ENCODE results near the gene MAPK11.
A peak's percentile ranks its signal among the peaks of the same experiment; 100 is the strongest.

MAPK11 gene

GRCh38 chr22:50246242-50247175 is 23.7 kb downstream of the MAPK11 start:
- no peak for DNase-seq

DNA sequence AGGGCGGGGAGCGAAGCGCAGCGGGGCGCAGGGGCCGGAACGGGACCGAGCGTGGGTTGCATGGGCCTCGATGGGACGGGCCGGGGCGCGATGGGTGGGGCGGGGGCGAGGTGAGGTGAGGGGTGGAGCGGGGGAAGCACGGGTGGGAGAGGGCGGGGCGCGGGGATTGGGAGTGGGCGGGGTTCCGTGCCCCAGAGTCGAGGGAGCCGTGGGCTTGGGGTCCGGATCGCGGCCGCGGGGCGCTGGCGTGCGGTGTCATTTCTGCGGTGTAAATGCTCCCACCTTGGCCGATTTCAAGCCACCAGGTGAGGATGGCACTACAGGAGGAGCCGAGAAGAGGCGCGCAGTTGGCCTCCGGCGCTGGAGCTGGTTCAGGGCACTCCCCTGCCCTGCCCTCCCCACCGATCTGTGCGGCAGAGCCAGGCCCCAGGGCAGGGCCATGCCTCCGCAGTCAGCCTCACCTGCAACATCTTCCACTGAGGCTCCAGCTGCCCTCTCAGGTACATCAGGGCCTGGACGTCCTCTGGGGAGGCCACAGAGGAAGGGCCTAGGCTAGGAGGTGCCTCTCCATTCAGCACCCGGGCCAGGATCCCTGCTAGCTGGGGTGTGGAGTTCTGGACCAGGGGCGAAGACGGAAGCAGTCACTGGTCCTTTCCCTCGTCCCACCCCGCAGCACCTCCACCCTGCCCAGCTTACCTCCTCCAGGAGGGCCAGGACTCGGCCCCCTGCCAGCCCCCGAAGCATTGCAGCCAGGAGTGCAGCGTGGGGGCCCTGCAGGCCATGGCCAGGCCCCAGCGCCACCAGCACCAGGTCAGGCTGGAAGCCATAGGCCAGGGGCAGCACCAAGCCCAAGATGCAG is 24.7 kb downstream of the MAPK11 start:
- DNase-seq, result no peak

- DNase-seq, result peak; percentile 90
Measured at GRCh38 chr22:50244420-50245213, 25.6 kb downstream of the MAPK11 start, which contains the start of gene TUBGCP6. TUBGCP6 (minus strand) TSS chr22:50245023; CDS start chr22:50244459, 564 bp downstream.

- DNase-seq, result no peak
Measured at GRCh38 chr22:50243685-50244419, 26.3 kb downstream of the MAPK11 start.

- DNase-seq, result no peak
Measured at GRCh38 chr22:50242406-50242949, 27.7 kb downstream of the MAPK11 start.

DNA sequence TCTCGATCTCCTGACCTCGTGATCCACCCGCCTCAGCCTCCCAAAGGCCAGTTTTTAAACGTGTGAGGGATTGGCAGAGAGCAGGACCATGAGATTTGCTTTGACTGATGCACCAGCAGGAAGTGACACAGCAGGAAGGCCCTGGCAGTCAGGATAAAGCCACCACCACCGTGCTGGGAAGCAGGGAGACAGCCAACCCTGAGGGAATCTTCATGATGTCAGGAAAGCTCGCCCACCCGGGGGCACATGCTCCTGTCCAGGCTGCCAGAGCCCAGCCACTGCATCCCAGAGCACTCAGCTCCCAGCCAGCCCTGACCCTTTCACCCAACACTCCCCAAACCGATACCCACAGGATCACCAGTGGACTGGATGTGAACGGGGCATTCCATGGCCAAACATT is 31.4 kb downstream of the MAPK11 start:
- no peak for DNase-seq

DNA sequence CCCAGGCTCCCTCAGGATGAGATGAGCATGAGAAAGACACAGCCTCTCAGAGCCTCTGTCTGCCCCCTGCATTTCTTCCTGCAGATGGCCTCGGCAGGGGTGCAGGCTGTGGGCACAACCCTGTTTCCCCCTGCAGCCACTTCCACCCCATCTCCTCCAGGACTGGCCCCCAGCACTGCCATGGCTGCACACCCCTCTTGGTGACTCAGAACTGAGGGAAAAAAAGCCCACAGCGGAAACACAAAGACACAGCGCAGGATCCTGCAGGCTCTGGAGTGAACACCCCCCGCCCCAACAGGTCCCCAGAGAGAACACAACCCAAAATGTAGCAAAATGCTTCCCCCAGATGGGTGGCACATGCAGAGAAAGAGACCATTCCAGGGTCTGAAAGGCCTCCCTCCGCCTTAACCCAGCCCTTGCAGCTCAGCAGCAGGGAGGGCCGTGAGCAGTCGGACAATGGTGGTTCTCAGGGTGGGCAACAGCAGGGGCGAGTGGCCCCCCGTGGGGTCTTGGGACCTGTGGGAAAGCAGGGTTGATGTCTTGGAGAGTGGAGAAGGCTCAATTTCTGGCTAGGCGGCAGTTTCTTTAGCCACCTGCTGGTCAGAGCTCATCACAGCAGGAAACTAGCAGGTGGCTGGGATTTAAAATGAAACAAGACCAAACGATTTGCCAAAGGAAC is 33.3 kb downstream of the MAPK11 start:
- DNase-seq, result no peak

DNA sequence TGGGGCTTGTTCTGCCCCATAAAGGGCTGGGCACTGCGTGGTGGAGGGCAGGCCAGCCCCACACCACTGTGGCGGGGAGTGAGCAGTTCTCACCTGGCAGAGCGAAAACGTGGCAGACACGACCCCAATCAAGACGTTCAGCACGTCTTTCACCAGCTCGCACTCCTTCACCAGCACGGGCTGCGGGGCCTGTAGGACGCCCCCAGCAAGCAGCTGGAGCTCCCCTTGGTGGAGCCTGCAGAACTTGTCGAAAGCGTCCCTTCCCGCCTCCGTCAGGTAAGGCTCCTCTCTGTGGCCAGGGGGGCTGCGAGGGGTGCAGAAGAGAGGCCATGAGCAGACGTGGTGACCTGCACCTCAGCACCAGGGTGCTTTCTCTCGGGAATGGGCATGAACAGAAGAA is 37.0 kb downstream of the MAPK11 start:
- no peak for DNase-seq

GRCh38 chr22:50232481-50233151 is 37.6 kb downstream of the MAPK11 start:
- DNase-seq, result no peak

GRCh38 chr22:50229370-50229769 is 40.8 kb downstream of the MAPK11 start:
- DNase-seq, result no peak

DNA sequence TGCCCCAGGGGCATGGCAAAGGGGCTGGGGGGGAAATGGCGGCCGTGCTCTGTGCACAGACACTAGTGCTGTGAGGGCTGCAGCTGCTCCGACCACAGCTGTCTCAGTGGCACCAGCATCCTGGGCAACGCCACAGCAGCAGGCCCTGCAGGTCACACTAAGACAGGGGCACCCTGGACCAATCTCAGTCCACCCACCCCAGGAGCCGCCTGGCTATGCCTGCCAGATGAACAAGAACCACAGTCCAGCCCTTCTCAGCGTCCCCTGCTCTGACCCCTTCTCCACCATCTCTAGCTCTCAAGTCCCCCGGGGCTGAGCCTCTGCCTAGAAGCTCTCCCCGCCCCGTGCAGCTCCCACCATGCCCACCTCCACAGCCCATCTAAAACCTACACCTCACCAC is 41.8 kb downstream of the MAPK11 start:
- DNase-seq, result no peak

DNA sequence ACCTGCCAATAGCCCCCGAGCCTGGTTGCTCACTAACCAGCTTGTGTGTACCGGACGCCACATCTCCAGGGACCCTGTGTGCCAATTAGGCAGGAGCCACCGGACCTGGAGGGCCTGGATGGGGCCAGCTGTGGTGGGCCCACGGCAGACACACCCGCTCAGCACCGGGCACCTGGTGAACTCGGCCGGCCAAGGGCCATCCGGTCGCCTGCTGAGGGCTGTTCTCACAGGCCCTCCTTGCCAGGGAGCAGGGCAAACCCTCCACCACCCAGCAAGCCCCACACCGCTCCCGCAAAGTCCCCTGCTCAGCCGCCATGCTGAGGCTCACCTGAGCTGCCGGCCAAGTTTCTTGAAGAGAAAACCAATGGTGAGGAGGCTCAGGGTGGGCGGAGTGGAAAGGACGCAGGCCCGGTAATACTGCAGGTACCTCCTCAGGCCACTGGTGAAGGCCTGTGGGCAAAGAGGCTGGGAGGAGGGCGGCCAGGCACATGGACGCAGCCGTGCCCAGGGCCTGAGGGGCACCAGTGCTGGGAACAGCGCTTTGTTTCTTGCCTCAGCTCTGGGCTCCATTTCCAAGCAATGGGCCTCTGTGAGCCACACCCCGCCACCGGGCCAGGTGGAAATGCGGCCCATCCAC is 42.5 kb downstream of the MAPK11 start:
- DNase-seq, result no peak

DNA sequence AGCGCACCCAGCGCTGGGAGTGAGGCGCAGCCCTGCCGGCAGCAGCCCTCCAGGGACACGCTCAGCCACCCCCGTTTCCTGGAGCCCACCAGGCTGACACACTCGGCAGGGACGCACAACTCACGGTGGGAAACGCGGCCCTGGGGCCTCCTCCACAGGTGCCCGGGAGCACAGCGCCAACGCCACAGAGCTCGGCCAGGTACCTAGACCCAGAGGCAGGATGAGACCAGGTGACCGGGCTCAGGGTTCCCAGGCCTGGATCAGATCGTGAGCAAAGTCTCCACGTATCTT is 43.4 kb downstream of the MAPK11 start:
- no peak for DNase-seq

DNA sequence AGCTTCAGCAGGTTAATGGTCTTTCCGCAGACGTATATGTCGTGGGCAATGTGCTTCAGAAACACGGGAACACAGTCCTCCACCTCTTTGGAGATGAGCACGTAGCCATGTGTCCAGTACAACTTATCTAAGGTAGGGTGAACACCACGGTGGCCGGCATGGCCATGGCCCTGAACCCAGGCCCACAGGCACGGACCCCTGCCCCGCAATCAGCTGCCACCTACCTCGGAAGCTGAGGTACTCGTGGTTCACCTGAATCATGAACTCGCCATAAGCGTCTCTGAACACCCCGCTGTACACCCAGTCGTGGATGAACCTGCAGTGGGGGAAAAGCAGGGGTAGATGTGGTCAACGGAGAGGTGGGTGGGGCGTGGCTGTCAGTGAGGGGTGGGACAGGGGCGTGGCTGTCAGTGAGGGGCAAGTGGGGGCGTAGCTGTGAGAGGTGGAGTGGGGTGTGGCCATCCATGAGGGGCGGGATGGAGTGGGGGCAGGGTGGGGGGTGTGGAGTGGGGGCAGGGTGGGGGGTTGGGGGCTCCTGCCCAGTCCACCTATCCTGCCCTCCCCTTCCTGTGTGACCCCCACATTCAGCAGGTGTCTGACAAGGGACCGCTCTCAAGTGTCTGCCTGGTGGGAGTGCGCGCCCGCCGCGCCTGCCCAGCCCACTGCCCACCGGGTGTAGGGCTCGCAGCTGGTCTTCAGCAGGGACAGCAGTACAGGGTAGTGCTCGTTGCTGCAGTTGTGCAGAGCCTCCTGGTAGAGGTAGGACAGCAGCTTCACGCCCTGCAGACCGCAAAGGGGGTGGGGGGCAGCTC is 43.9 kb downstream of the MAPK11 start:
- DNase-seq, result no peak

DNA sequence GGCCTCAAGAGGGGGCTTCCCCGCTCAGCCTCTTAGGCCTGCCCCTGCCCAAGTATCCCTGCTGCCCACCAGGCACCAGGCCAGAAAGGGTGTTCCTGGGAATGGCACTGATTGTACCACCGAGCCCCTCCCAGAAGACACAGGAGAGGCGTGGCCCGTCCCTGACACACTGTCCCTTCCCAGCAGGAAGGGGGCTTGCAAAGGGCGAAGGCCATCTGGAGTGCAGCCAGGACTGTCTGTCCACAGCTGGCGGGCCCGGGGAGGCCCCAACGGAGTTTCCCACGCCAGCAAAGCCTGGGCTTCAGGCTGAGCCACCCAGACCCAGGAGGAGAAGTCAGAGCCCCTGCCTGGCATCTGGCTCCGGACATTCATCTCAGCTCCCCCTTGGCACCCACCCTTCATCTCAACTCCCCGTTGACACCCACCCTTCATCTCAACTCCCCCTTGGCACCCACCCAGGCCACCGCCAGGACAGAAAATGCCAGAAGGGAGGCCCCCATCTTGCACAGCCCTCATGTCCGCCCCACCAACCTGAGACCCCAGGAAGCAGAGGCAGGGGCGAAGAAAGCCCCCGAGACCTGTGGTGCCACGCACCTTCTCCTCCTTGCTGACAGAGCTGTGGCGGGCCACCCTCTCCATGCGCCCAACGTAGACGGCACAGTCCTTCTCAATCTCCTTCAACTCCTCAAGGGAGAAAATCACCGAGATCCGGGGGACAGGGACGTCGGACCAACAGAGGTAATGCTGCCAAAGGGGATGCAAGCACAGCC is 44.8 kb downstream of the MAPK11 start:
- no peak for DNase-seq

DNA sequence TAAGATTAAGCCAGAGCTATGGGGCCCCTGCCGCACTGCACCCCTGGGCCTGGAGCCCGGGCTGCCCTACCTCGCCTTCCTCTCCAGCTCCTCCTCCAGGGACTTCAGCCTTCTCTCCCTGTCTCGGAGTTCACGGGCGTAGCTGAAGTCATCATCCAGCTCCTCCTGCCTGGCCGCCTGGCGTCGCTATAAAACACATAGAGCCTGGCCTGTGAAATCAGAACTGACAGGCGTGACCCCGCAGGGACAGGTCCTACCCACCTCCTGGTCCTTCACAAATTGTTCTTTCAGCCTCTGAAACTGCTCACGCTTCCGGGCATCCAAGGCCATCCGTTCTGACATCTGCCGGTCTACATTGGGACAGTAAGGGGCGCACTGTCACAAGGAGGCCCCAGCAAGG is 46.1 kb downstream of the MAPK11 start:
- no peak for DNase-seq

DNA sequence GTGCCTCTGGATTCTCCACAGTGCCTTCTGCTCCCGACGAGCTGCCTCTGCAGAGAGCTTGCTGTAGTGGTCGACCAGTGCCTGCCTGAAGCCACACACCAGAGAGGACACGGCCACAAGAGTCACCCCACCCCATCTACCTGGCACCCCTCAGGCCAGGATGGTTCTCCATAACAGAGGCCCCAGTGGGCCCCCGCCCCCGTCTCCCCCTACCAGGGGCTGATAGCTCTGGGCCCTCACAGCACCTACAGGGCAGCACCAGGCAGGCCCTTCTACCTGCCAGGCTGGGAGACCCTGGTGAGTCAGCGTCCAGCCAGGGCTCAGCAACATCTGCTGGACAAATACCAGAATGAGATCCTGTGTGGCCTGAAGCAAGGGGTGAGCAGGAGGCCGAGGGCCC is 47.7 kb downstream of the MAPK11 start:
- no peak for DNase-seq

DNA sequence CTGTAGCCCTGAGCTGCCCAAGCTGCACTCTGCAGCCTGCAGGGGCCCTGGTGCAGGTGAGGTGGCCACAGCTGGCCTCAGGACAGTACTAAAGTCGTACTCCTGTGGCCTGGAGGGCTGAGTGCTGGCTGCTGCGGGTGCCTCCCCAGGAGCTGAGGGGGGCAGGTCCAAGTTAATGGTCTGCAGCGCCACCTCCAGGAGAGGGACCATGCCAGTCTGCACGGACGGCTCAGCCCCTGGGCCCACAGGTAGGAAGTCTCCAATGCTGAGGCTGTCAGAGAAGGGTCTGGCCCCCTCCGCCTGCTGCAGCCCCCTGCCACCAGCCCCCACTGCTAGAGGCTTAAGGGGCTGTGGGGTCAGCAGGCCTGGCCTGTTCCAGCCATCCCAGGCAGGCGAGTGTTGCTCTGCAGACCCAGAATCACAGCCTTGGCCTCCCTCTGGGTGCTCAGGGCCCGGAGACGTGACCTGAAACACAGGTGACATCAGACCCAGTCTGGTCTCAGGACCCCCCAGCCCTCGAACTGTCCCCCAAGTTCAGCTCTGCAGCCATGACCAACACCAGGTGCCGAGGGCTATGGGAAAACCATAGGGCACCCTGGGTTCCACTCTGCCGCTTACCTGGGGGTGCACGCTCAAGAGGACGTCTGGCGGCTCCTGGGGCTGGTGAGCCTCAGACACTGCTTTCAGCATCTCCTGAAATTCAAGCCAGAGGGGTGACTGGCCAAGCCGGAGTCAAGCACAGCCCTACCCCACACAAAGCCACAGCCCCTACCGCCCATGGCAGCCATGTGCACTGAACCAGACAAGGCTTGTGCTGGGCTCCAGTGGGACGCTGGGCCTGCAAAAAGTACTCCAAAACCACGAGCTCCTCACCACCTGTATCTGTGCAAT is 48.5 kb downstream of the MAPK11 start:
- DNase-seq, result no peak
